ENCODE measurements around the gene RDX.

RDX gene

GRCh38 chr11:110176366-110177085, 119.9 kb downstream of the RDX start:
- CTCF ChIA-PET = no interaction called here
- POLR2A ChIA-PET (ENCODE audit: low non-redundant PET) = no interaction called here
- TF ChIP-seq, protein P1, sequence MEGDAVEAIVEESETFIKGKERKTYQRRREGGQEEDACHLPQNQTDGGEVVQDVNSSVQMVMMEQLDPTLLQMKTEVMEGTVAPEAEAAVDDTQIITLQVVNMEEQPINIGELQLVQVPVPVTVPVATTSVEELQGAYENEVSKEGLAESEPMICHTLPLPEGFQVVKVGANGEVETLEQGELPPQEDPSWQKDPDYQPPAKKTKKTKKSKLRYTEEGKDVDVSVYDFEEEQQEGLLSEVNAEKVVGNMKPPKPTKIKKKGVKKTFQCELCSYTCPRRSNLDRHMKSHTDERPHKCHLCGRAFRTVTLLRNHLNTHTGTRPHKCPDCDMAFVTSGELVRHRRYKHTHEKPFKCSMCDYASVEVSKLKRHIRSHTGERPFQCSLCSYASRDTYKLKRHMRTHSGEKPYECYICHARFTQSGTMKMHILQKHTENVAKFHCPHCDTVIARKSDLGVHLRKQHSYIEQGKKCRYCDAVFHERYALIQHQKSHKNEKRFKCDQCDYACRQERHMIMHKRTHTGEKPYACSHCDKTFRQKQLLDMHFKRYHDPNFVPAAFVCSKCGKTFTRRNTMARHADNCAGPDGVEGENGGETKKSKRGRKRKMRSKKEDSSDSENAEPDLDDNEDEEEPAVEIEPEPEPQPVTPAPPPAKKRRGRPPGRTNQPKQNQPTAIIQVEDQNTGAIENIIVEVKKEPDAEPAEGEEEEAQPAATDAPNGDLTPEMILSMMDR (conservative IDR thresholded peaks at IDR 0.05; ENCODE audit: low read depth) = no peak
- no peak for DNase-seq (ENCODE audit: low spot score)
- H3K27ac ChIP-seq = no peak overlapping the region

DNA sequence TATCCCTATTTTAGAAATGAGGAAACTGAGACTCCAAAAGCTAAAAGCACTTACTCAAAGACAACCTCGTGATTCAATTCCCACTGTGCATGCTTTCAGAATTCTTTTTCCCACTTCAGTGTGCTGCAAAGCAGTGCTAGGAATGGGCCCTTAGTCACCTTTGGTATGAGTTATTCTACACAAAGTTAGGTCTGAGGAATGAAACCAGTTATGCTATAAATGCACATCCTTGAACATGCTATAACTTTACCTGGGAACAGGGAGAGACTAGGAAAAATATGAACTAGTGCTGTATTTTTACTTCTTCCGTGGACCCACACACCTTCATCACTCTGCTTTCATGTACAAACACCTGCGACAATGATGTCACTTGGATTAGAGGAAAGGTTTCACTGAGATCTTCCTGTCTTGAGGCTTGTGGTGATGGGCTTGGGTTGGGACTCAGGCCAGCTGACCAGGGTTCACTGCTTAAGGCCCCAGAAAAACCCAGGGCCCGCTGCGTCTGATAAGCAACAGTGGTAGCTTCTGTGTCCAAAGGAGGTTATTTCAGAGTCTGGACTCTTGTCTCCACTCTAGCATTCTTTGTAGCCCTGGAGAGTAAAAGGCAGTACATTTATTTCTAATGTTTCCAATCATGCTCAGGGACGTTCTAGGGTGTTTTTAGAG, 121.6 kb downstream of the RDX start:
- POLR2A ChIA-PET (ENCODE audit: low non-redundant PET) = no interaction called here
- TF ChIP-seq, protein P1 (conservative IDR thresholded peaks at IDR 0.05; ENCODE audit: low read depth) = no peak
- no peak for DNase-seq (ENCODE audit: low spot score)
- H3K27ac ChIP-seq = no peak overlapping the region
- CTCF ChIA-PET = interaction anchor here (1.4 kb wide), 1 partner anchor 9 kb away, joined by 5 read pairs; no protein-coding TSS in a partner anchor

GRCh38 chr11:110173811-110174644, 122.4 kb downstream of the RDX start:
- TF ChIP-seq, protein P1 (conservative IDR thresholded peaks at IDR 0.05; ENCODE audit: low read depth) = peak; percentile 48
- CTCF ChIA-PET = interaction anchor here (1.0 to 1.4 kb wide), 2 partner anchors 9 to 17 kb away, joined by 4 to 5 read pairs; no protein-coding TSS in a partner anchor
- H3K27ac ChIP-seq = no peak overlapping the region
- POLR2A ChIA-PET (ENCODE audit: low non-redundant PET) = no interaction called here
- DNase-seq (ENCODE audit: low spot score) = peak; percentile 51

DNA sequence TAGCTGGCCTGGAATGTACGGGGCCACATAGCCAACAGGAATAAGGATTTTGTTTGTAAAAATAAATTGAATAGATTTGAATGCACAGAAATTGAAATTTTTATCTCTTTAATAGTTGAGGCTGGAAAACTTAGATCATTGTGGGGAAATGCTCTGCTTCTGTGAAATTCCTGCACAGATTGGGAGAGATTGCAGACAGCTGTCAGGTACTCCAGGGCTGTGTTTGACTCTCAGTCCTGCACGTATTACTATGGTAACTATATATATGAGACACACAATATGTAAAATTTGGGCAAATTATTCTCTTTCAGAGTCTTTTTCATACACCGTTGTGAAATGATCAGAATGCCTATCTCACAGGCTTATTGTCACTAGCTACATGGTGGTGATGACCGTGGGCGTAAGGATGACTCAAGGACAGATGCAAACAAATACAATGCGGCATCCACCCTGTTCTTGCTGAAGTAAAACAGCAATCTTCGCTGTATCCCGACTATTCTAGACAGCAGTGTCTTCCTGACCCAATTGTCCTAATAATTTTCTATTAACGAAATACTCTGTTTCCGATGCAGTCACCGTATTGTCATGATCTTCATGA, 123.8 kb downstream of the RDX start:
- no peak overlapping the region for H3K27ac ChIP-seq
- TF ChIP-seq, protein P1 (conservative IDR thresholded peaks at IDR 0.05; ENCODE audit: low read depth) = no peak
- ChIA-PET CTCF (interaction anchor here (0.6 to 0.9 kb wide), 3 partner anchors 33 to 262 kb away, joined by 3 to 4 read pairs (median 4); no protein-coding TSS in a partner anchor), POLR2A (ENCODE audit: low non-redundant PET) (no interaction called here)
- DNase-seq (ENCODE audit: low spot score) = no peak

GRCh38 chr11:110169738-110170137, 126.7 kb downstream of the RDX start:
- H3K27ac ChIP-seq = no peak overlapping the region
- ChIA-PET CTCF (no interaction called here), POLR2A (ENCODE audit: low non-redundant PET) (no interaction called here)
- TF ChIP-seq, protein P1 (conservative IDR thresholded peaks at IDR 0.05; ENCODE audit: low read depth) = no peak
- DNase-seq (ENCODE audit: low spot score) = no peak
